OCI-LY1 (cell line): ENCODE data around the gene NUPR1.

Experiments
- EZH2 ChIP-seq: fragments of 200-600 bp; sonication (generic), shearing (Covaris generic); IDR thresholded peaks from 2 replicates; pipeline ENCODE4 v1.8.0; 2017; ENCODE audit warnings: borderline replicate concordance, mixed run types, mild to moderate bottlenecking, antibody characterized with exemption, low read length, moderate library complexity, mixed read lengths
- TF ChIP-seq, protein P1 (sequence below): fragments of 200-600 bp; sonication (generic), shearing (Covaris generic); IDR thresholded peaks from 2 replicates; pipeline ENCODE4 v1.5.1; 2017; ENCODE audit warnings: mild to moderate bottlenecking, antibody characterized with exemption, low read length, moderate library complexity, mixed read lengths

DNA sequence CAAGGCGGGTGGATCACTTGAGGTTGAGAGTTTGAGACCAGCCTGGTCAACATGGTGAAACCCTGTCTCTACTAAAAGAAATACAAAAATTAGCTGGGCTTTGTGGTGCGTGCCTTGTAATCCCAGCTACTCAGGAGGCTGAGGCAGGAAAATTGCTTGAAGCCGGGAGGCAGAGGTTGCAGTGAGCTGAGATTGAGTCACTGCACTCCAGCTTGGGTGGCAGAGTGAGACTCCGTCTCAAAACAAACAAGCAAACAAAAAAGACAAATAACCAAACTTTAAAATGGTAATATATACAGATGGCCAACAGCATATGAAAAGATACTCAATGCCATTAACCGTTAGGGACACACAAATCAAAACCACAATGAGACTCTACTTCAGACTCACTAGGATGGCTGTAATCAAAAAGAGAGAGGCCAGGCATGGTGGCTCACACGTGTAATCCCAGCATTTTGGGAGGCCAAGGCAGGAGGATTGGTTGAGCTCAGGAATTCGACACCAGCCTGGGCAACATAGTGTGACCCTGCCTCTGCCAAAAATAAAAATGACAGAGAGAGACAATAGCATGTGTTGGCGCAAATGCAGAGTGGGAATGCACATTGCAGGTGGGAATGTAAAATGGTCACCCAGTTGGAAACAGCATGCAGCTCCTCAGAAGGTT lies 36.8 kb upstream of the NUPR1 start:
- TF ChIP-seq, protein P1, sequence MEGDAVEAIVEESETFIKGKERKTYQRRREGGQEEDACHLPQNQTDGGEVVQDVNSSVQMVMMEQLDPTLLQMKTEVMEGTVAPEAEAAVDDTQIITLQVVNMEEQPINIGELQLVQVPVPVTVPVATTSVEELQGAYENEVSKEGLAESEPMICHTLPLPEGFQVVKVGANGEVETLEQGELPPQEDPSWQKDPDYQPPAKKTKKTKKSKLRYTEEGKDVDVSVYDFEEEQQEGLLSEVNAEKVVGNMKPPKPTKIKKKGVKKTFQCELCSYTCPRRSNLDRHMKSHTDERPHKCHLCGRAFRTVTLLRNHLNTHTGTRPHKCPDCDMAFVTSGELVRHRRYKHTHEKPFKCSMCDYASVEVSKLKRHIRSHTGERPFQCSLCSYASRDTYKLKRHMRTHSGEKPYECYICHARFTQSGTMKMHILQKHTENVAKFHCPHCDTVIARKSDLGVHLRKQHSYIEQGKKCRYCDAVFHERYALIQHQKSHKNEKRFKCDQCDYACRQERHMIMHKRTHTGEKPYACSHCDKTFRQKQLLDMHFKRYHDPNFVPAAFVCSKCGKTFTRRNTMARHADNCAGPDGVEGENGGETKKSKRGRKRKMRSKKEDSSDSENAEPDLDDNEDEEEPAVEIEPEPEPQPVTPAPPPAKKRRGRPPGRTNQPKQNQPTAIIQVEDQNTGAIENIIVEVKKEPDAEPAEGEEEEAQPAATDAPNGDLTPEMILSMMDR, result no peak
- no peak for TF ChIP-seq EZH2
